ENCODE data around the gene SPATA16. TPM values are rescaled to one million over a fixed set of nuclear protein-coding genes. Genes with fewer than 3 reads are reported as not detected.

Gene SPATA16
- total and polyA plus RNA-seq, 8 donors, result not detected

DNA sequence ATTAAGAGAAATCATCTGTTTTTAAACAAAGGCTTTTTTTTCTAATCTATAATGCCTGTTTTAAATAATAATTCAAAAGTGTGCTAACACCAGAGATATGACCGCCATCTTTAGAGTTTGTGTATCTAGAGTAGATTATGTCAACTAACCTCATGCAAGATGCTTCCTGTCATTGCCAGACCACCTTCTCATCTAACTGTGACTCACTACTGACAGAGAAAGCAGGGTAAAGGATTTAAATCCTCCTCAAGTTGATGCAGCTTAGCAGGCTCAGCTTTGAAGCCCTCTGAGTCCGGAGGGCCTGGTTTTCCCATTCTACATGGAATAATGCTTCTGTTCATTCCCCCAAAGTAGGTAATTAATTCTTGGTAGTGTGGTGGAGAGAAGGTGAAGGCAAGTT, 282.0 kb downstream of the SPATA16 start:
- Histone ChIP-seq H3K9me3 (no peaks in the 10 kb centered on the region), H3K4me3 (no peak overlapping the region), H3K27me3 (no peaks in the 10 kb centered on the region), H3K27ac (no peak overlapping the region), H3K4me1 (peaks cover 3% of the 10 kb centered on the region in 2 donors), H3K36me3 (no peaks in the 10 kb centered on the region)
- ATAC-seq (no peak), DNase-seq (no peak)
- intact Hi-C loops (cut with DNase I), result no loop called here
- TF ChIP-seq, protein P1, sequence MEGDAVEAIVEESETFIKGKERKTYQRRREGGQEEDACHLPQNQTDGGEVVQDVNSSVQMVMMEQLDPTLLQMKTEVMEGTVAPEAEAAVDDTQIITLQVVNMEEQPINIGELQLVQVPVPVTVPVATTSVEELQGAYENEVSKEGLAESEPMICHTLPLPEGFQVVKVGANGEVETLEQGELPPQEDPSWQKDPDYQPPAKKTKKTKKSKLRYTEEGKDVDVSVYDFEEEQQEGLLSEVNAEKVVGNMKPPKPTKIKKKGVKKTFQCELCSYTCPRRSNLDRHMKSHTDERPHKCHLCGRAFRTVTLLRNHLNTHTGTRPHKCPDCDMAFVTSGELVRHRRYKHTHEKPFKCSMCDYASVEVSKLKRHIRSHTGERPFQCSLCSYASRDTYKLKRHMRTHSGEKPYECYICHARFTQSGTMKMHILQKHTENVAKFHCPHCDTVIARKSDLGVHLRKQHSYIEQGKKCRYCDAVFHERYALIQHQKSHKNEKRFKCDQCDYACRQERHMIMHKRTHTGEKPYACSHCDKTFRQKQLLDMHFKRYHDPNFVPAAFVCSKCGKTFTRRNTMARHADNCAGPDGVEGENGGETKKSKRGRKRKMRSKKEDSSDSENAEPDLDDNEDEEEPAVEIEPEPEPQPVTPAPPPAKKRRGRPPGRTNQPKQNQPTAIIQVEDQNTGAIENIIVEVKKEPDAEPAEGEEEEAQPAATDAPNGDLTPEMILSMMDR (IDR thresholded peaks at IDR 0.05), result no peak

DNA sequence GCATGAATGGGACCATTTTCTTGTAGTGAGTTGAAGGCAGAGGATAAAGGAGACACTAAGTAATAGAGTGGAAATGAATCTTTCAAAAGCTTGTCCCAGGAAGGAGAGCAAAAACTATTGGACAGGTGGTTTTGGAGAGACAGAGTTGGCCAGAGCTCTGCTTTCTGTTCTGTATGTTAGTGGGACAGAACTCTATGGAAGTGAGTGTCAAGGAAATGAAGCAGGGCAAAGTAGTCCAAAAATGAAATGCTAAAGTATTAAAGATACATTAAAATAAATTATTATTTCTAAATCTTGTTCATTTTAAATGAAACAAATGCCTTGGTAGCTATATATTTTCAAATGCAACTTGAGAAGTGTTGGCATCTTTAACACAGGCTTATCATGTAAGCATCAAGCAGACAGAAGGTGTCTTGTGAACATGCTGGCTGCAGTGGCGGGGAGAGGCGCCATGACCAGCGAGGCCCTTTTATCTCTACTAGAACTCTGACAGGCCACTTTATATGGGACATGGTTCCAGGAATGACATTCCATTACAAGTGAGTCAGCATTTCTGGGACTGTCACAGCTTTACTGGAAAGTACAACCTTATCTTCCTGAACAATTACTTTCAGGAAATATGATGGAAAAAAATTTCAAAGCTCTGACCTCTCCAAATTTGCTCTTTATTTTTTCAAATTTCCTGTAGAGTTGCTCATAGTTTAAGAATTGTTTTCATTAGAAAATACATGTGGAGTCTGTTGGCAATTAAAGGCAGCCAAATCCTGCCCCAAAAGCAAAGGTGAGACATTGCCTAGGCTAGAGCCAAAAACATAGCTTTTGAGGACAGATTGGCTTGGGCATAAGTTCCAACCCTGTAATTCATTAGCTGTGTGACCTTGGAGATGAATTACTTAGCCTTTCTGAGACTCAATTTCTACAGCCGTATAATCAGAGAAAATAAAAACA, 284.0 kb downstream of the SPATA16 start:
- peak; percentile 91 for ATAC-seq
- Histone ChIP-seq H3K27ac (no peak overlapping the region), H3K9me3 (no peaks in the 10 kb centered on the region), H3K4me3 (no peak overlapping the region), H3K4me1 (peaks cover 3 to 7% of the 10 kb centered on the region in 2 donors), H3K36me3 (no peaks in the 10 kb centered on the region), H3K27me3 (no peaks in the 10 kb centered on the region)
- DNase-seq, result peak in 1 of 4 donors; percentile 54
- TF ChIP-seq, protein P1 (IDR thresholded peaks at IDR 0.05), result no peak
- intact Hi-C loops (cut with DNase I), result no loop called here

GRCh38 chr3:172855037-172855436, 286.0 kb downstream of the SPATA16 start:
- no peaks in the 10 kb centered on the region for H3K9me3 ChIP-seq
- H3K27ac ChIP-seq, result no peak overlapping the region
- no peak for DNase-seq
- H3K4me3 ChIP-seq, result no peak overlapping the region
- H3K36me3 ChIP-seq, result no peaks in the 10 kb centered on the region
- no peaks in the 10 kb centered on the region for H3K27me3 ChIP-seq
- intact Hi-C loops (cut with DNase I), result no loop called here
- TF ChIP-seq, protein P1 (IDR thresholded peaks at IDR 0.05), result no peak
- peaks cover 3 to 7% of the 10 kb centered on the region in 2 donors for H3K4me1 ChIP-seq
- no peak for ATAC-seq

DNA sequence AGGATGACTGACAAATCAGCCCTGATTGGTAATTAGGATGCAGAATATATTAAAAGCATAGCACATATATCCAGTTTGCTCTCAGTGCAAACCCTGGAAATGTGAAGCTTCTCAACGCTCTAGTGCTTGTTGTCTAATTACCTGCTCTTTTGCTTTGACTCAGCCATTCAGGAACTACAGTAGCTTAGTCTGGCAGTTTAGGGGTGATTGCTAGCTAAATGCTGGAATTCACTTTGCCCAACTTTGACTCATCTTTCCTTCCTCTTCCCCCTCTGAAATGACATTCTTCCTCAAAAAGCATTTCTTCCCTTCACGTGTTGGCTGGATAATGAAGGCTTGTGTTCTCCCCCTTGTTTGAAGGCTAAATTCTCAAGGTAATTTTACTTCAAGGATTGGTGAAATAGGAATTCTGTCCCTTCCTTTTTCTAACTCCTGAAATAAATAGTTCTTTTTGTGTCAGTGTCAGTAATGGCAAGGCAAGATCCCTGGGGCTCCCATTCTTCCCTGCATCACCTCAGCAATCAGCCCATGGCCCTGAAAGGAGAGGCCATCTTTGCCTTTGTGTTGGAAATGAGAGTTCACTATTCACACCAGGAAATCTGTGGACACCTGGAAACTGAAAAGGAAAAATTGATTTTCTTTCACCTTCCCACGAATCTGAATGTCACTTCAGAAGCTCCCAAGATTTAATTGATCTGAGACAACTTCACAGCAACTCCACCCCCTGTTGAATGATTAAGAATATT, 286.9 kb downstream of the SPATA16 start:
- ATAC-seq, result no peak
- intact Hi-C loops (cut with DNase I), result no loop called here

More for the DNA sequence above, 286.9 kb downstream of the SPATA16 start:
- TF ChIP-seq, protein P1 (IDR thresholded peaks at IDR 0.05), result no peak
- no peaks in the 10 kb centered on the region for H3K9me3 ChIP-seq
- no peak overlapping the region for H3K27ac ChIP-seq
- DNase-seq, result no peak
- H3K36me3 ChIP-seq, result no peaks in the 10 kb centered on the region
- no peak overlapping the region for H3K4me3 ChIP-seq
- H3K4me1 ChIP-seq, result peaks cover 3 to 7% of the 10 kb centered on the region in 2 donors
- no peaks in the 10 kb centered on the region for H3K27me3 ChIP-seq
